T-helper 2 cell treated with Interferon-gamma antibody and Interleukin-4, amounts not matched to agents 5 μg/mL and 100 μg/mL, for 36 hours (primary cell): ENCODE measurements around the gene TBX15.

Experiments
- DNase-seq: peaks from one replicate; pipeline ENCODE4 v3.0.0; 2021; ENCODE audit warnings: low spot score
- H3K27ac Mint-ChIP-seq: one replicate; pipeline ENCODE4 v1.8.0; 2021; ENCODE audit warnings: mild to moderate bottlenecking, mixed read lengths
- H3K27me3 Mint-ChIP-seq: one replicate; pipeline ENCODE4 v1.8.0; 2021; ENCODE audit warnings: low read depth, mixed read lengths
- H3K36me3 Mint-ChIP-seq: one replicate; pipeline ENCODE4 v1.8.0; 2021; ENCODE audit warnings: low read depth, mixed read lengths
- H3K4me1 Mint-ChIP-seq: one replicate; pipeline ENCODE4 v1.8.0; 2021; ENCODE audit warnings: low read depth, mixed read lengths
- H3K4me3 Mint-ChIP-seq: one replicate; pipeline ENCODE4 v1.8.0; 2022; ENCODE audit warnings: mild to moderate bottlenecking, moderate library complexity, mixed read lengths
- H3K9me3 Mint-ChIP-seq: one replicate; pipeline ENCODE4 v1.8.0; 2021; ENCODE audit warnings: mixed read lengths

TBX15 gene

DNA sequence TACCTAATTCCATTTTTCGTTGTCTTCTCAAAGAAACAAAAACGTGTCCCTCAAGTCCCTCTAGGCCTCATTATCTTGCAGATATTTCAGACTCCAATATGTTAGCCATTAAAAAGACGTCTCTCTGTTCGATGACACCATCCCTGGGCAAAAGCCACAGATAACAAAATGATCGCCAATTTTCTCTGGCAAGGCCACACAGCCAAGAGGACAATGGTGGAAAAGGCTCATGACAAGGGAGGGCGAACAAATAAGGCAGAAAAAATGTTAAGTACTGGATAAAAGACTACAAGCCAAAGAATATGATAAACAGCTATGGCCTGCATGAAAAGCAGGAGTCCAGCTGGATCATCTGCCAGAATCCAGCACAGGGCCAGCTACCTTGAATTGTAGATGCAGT is 82.9 kb downstream of the TBX15 start:
- Mint-ChIP-seq H3K27ac (no peak overlapping the region), H3K36me3 (no peaks in the 10 kb centered on the region), H3K9me3 (no peaks in the 10 kb centered on the region), H3K27me3 (no peaks in the 10 kb centered on the region), H3K4me3 (no peak overlapping the region), H3K4me1 (no peaks in the 10 kb centered on the region)
- no peak for DNase-seq

DNA sequence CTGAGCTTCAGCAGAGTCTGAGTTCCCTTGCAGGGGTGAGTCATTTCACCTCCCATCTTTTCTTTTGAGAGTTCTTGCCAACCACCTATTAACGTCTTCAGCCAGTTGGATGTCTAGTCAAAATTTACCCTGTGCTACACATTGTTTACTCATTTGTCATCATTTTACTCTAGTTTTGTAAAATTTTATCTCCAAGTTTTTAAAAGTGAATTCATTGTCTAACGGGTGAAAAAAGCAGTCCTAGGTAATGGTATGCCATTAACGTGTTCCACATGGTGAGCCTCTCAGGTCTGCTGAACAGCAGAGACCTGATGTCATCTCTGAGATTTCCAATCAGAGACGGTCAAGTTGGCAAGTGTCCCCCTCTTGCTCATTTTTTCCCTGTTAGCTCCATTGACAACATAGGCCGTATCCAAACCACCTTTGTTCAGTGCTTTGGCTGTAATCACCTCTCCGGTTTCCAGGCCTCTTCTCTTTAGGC is 85.4 kb downstream of the TBX15 start:
- DNase-seq, result no peak
- Mint-ChIP-seq H3K36me3 (no peaks in the 10 kb centered on the region), H3K4me3 (no peak overlapping the region), H3K9me3 (no peaks in the 10 kb centered on the region), H3K27ac (no peak overlapping the region), H3K27me3 (no peaks in the 10 kb centered on the region), H3K4me1 (no peaks in the 10 kb centered on the region)

- no peaks in the 10 kb centered on the region for H3K36me3 Mint-ChIP-seq
- DNase-seq, result no peak
- no peaks in the 10 kb centered on the region for H3K4me1 Mint-ChIP-seq
- H3K27ac Mint-ChIP-seq, result no peak overlapping the region
- H3K4me3 Mint-ChIP-seq, result no peak overlapping the region
- H3K27me3 Mint-ChIP-seq, result no peaks in the 10 kb centered on the region
- no peaks in the 10 kb centered on the region for H3K9me3 Mint-ChIP-seq
Measured at GRCh38 chr1:118902299-118902698, 85.8 kb downstream of the TBX15 start.

- H3K27ac Mint-ChIP-seq, result no peak overlapping the region
- no peak for DNase-seq
- no peak overlapping the region for H3K4me3 Mint-ChIP-seq
- no peaks in the 10 kb centered on the region for H3K36me3 Mint-ChIP-seq
- H3K4me1 Mint-ChIP-seq, result no peaks in the 10 kb centered on the region
- peaks cover 1% of the 10 kb centered on the region for H3K9me3 Mint-ChIP-seq
- no peaks in the 10 kb centered on the region for H3K27me3 Mint-ChIP-seq
Measured at GRCh38 chr1:118900643-118901440, 87.3 kb downstream of the TBX15 start.

- Mint-ChIP-seq H3K9me3 (peaks cover 5% of the 10 kb centered on the region), H3K27ac (no peak overlapping the region), H3K36me3 (no peaks in the 10 kb centered on the region), H3K4me1 (no peaks in the 10 kb centered on the region), H3K27me3 (no peaks in the 10 kb centered on the region), H3K4me3 (no peak overlapping the region)
- no peak for DNase-seq
Measured at GRCh38 chr1:118899340-118899739, 88.8 kb downstream of the TBX15 start.

DNA sequence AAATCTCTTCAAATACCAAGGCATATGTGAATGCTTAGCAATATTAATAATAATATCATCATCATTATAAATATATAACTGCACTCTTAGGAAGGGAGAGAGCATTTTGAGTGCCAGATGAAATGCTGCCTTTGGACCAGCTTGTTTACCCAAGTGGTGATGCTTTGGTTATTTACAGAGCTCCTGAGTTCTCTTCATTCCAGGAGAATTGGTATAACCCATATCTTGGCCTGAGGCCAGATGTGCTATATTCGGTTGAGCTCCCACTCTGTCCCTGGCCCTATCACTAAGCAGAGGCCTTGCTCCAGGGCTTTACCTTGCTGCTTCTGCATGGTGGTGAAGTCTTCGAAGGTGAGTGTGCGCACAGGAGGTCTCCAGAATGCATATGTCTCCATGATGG is 89.4 kb downstream of the TBX15 start:
- DNase-seq, result no peak
- Mint-ChIP-seq H3K27me3 (no peaks in the 10 kb centered on the region), H3K4me3 (no peak overlapping the region), H3K27ac (no peak overlapping the region), H3K4me1 (no peaks in the 10 kb centered on the region), H3K9me3 (peaks cover 5% of the 10 kb centered on the region), H3K36me3 (no peaks in the 10 kb centered on the region)

- DNase-seq, result no peak
- H3K27me3 Mint-ChIP-seq, result no peaks in the 10 kb centered on the region
- H3K4me1 Mint-ChIP-seq, result no peaks in the 10 kb centered on the region
- H3K27ac Mint-ChIP-seq, result no peak overlapping the region
- no peak overlapping the region for H3K4me3 Mint-ChIP-seq
- peaks cover 5% of the 10 kb centered on the region for H3K9me3 Mint-ChIP-seq
- no peaks in the 10 kb centered on the region for H3K36me3 Mint-ChIP-seq
Measured at GRCh38 chr1:118896416-118896815, 91.7 kb downstream of the TBX15 start.

DNA sequence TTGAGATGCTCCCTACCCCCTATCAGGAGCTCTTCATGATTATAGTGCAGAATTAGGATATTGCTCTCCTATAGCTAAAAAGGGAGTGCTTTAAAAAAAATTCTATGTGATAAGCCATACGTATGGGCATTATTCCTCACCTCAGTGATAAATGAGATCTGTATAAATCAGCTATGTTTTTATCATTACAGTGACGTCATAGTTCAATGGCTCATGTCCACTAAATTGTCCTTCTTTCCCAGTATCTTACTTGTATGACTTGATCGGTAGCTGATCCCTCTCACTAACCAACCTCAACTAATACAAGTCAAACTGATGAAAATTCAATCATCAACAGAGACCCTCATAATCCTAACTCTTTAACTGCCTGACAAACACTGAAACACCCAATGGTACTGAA is 93.3 kb downstream of the TBX15 start:
- no peak for DNase-seq
- H3K27ac Mint-ChIP-seq, result no peak overlapping the region
- no peak overlapping the region for H3K4me3 Mint-ChIP-seq
- no peaks in the 10 kb centered on the region for H3K27me3 Mint-ChIP-seq
- H3K9me3 Mint-ChIP-seq, result peaks cover 5% of the 10 kb centered on the region
- no peaks in the 10 kb centered on the region for H3K4me1 Mint-ChIP-seq
- no peaks in the 10 kb centered on the region for H3K36me3 Mint-ChIP-seq

DNA sequence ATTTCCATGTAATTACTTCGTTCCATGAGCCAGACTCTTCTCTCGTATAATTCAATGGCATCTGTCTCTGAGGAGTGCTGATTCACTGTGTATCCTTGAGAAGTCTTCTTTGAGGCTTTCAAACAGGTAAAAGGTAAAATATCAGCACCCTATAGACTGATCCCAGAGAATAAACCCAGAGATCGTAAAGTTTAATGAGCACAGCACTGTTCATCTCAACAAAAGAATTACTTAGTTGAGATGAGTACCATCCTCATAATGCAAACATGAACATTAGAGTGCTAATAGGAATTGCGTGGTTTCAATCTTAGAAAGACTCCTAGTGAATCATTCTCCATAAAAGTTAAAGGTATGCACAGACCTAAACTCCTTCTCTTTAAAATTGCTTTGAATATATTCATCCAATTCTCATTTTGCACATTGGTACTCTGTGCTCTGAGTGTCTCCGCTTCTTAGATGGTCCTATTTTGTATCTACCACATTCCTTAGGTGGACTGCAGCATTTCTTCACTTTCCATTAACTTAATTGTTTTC is 97.2 kb downstream of the TBX15 start:
- H3K4me1 Mint-ChIP-seq, result no peaks in the 10 kb centered on the region
- no peaks in the 10 kb centered on the region for H3K27me3 Mint-ChIP-seq
- DNase-seq, result no peak
- H3K9me3 Mint-ChIP-seq, result peaks cover 8% of the 10 kb centered on the region
- no peak overlapping the region for H3K27ac Mint-ChIP-seq
- no peaks in the 10 kb centered on the region for H3K36me3 Mint-ChIP-seq
- H3K4me3 Mint-ChIP-seq, result no peak overlapping the region

GRCh38 chr1:118884946-118885345 is 103.2 kb downstream of the TBX15 start:
- DNase-seq, result no peak
- no peaks in the 10 kb centered on the region for H3K27me3 Mint-ChIP-seq
- H3K27ac Mint-ChIP-seq, result no peak overlapping the region
- H3K36me3 Mint-ChIP-seq, result no peaks in the 10 kb centered on the region
- no peaks in the 10 kb centered on the region for H3K4me1 Mint-ChIP-seq
- H3K4me3 Mint-ChIP-seq, result no peak overlapping the region
- H3K9me3 Mint-ChIP-seq, result peaks cover 3% of the 10 kb centered on the region

DNA sequence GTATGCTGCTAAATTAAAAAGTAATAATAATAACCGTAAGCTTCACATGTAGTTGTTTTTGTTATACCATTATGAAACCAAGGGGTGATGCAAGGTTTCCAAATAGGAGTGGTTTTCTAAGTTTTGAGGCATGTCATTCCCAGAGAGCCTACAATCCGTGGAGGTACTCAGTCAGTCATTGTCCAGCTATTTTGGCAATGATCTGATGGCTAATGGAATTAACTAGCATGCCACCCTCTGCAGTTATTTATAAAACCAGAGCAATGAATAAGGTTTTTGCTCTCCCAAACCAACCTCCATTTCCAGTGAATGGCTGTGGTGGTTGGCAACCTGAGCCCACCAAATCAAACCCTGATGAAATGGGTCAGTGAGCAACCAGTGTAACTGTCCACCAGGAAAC is 106.4 kb downstream of the TBX15 start:
- Mint-ChIP-seq H3K4me3 (no peak overlapping the region), H3K27me3 (no peaks in the 10 kb centered on the region)

GRCh38 chr1:118878661-118879060 is 109.5 kb downstream of the TBX15 start:
- DNase-seq, result no peak
- H3K4me1 Mint-ChIP-seq, result no peaks in the 10 kb centered on the region

More for the DNA sequence above, 106.4 kb downstream of the TBX15 start:
- H3K27ac Mint-ChIP-seq, result no peak overlapping the region
- H3K4me1 Mint-ChIP-seq, result no peaks in the 10 kb centered on the region
- peaks cover 6% of the 10 kb centered on the region for H3K9me3 Mint-ChIP-seq
- no peaks in the 10 kb centered on the region for H3K36me3 Mint-ChIP-seq
- DNase-seq, result no peak

GRCh38 chr1:118877668-118878396 is 110.3 kb downstream of the TBX15 start:
- H3K4me3 Mint-ChIP-seq, result no peak overlapping the region
- no peak overlapping the region for H3K27ac Mint-ChIP-seq
- no peak for DNase-seq
- no peaks in the 10 kb centered on the region for H3K27me3 Mint-ChIP-seq
- peaks cover 3% of the 10 kb centered on the region for H3K9me3 Mint-ChIP-seq
- no peaks in the 10 kb centered on the region for H3K4me1 Mint-ChIP-seq
- no peaks in the 10 kb centered on the region for H3K36me3 Mint-ChIP-seq

More at GRCh38 chr1:118878661-118879060, 109.5 kb downstream of the TBX15 start:
- H3K27me3 Mint-ChIP-seq, result no peaks in the 10 kb centered on the region
- H3K4me3 Mint-ChIP-seq, result no peak overlapping the region
- H3K27ac Mint-ChIP-seq, result no peak overlapping the region
- no peaks in the 10 kb centered on the region for H3K36me3 Mint-ChIP-seq
- H3K9me3 Mint-ChIP-seq, result peaks cover 3% of the 10 kb centered on the region

DNA sequence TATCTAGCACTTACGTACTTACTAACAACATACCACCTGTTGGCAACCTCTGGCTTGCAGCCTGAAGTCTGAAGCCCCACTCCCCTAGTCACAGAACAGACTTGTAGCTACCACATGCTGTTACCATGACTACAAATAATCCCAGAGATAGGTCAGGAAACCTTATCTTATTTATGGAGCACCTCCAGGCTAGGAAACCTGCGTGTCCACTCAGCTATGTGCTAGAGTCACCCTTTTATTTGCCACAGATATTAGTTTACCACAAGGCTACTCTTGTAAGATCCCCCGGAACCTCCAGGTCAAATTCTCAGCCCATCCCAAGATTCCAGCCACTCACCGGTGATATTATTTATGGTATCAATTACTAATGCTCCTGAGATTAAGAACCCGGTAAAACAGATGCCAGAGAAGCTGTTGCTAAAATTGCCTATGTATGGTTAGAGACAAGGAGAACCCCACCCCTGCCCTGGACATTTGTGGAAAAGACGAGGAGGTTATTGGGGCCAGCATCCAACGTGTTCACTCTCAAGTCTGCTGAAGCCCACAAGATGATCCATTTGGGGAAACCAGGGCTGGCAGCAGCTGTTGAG is 116.5 kb downstream of the TBX15 start:
- no peaks in the 10 kb centered on the region for H3K9me3 Mint-ChIP-seq
- no peaks in the 10 kb centered on the region for H3K36me3 Mint-ChIP-seq
- DNase-seq, result no peak
- no peaks in the 10 kb centered on the region for H3K4me1 Mint-ChIP-seq
- H3K27ac Mint-ChIP-seq, result no peak overlapping the region
- no peaks in the 10 kb centered on the region for H3K27me3 Mint-ChIP-seq
- H3K4me3 Mint-ChIP-seq, result no peak overlapping the region
